Measurements from ENCODE around the gene CDX2. TPM values are rescaled to one million over a fixed set of nuclear protein-coding genes. Genes with fewer than 3 reads are reported as not detected.

The CDX2 gene
- total RNA-seq, 1 donor from 2014 or later: 1.1 TPM

DNA sequence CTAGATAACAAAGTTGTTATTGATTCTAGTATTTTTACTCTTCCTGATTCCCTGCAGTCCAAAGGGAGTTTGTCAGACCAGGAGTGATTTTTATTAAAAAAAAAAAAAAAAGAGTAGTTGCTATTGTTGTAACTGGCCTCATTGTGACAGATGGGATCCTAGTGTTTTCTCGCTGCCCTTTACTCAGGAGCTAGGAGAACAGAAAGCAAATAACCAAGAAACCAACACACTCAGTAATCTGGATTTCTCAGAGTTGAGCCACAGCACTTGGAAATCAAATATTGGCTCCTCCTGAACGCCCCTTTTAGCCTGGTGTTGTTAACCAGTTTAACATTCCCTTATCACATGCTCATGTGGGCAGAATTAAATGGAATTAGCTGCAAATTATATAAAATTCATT lies 57.6 kb downstream of the CDX2 start:
- no peak overlapping the region for H3K4me3 Mint-ChIP-seq (ENCODE audit: unreplicated experiment)
- TF ChIP-seq, protein P1, sequence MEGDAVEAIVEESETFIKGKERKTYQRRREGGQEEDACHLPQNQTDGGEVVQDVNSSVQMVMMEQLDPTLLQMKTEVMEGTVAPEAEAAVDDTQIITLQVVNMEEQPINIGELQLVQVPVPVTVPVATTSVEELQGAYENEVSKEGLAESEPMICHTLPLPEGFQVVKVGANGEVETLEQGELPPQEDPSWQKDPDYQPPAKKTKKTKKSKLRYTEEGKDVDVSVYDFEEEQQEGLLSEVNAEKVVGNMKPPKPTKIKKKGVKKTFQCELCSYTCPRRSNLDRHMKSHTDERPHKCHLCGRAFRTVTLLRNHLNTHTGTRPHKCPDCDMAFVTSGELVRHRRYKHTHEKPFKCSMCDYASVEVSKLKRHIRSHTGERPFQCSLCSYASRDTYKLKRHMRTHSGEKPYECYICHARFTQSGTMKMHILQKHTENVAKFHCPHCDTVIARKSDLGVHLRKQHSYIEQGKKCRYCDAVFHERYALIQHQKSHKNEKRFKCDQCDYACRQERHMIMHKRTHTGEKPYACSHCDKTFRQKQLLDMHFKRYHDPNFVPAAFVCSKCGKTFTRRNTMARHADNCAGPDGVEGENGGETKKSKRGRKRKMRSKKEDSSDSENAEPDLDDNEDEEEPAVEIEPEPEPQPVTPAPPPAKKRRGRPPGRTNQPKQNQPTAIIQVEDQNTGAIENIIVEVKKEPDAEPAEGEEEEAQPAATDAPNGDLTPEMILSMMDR (IDR thresholded peaks at IDR 0.05; ENCODE audit: partially characterized antibody, unreplicated experiment): no peak
- H3K4me1 Mint-ChIP-seq (ENCODE audit: low read depth, unreplicated experiment): no peaks in the 10 kb centered on the region
- no peak for DNase-seq
- peaks cover 15% of the 10 kb centered on the region for H3K27me3 Mint-ChIP-seq (ENCODE audit: unreplicated experiment)
- H3K36me3 Mint-ChIP-seq (ENCODE audit: unreplicated experiment): no peaks in the 10 kb centered on the region
- H3K27ac Mint-ChIP-seq (ENCODE audit: unreplicated experiment): no peak overlapping the region
- H3K9me3 Mint-ChIP-seq (ENCODE audit: unreplicated experiment): no peaks in the 10 kb centered on the region

Other genes starting within 250 kb of the CDX2 start
- not detected for gene GSX1, start 176.8 kb downstream of the CDX2 start, total RNA-seq (ENCODE audit: unreplicated experiment)
- not detected for gene PDX1, start 49.3 kb downstream of the CDX2 start, total RNA-seq (ENCODE audit: unreplicated experiment)
- gene URAD, start 19.4 kb upstream of the CDX2 start, total RNA-seq (ENCODE audit: unreplicated experiment): not detected
- not detected for gene FLT3, start 131.3 kb upstream of the CDX2 start, total RNA-seq (ENCODE audit: unreplicated experiment)
- gene PAN3, start 169.2 kb upstream of the CDX2 start, total RNA-seq (ENCODE audit: unreplicated experiment): 27.4 TPM

All from glutamatergic neuron (in vitro differentiated cells).